ENCODE results near the gene OGA.
A peak's percentile ranks its signal among the peaks of the same experiment; 100 is the strongest.

The OGA gene

DNA sequence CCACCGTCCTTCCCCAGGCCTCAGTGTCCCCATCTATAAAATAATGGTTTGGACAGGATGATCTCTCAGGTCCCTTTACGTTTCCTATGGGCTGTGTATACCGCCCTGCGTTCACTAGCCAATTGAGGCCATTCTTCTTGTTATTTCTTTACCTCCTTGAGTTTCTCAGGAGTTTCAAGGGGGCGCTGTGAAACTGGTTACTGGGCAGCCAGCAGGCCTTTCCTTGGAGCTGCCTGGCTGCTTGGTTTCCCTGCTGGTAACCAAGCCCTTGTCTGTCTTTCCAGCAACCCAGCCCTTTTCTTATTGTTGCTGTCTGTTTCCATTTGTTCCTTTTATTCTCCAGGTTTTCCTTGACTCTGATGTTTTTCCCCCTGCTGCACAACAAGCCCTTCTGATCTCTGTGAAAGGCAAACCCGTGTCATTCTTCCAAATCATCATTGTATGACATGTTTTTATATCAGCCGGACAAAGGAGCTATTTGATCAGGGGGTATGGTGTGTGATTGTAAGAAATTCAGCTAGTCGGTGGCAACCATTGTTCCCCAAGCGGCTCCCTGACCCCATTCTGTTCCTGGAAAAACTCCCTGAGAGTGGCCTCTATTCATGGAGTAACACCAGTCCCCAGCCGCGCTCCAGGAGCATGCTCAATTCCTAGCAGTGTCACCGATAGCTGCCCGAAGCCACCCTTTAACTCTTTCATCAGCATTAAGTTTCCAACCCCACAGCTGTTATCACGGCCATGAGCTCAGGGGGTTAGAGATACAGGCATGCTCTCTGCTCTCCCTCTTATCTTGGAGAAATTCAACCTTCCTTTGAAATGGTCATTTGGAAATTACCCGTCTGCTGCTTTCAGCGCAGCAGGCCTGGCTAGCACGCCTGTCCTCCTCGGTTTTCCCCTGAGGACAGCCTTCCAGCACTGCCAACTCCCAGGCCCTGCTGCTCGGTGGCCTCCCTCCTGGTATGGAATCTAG, 68.9 kb downstream of the OGA start:
- TF ChIP-seq SP3 (tag by site-specific recombination; IDR thresholded peaks at IDR 0.05) (no peak), ZNF16 (tag by site-specific recombination; IDR thresholded peaks at IDR 0.05; ENCODE audit: low read depth) (no peak), ZNF223 (tag by site-specific recombination; IDR thresholded peaks at IDR 0.05) (no peak), ZNF2 (tag by site-specific recombination; IDR thresholded peaks at IDR 0.05) (0 out of 2 replicates have a peak, but pooled peaks have one; percentile 44), ZNF155 (tag by site-specific recombination; IDR thresholded peaks at IDR 0.05) (no peak), ZNF76 (tag by site-specific recombination; IDR thresholded peaks at IDR 0.05; ENCODE audit: borderline replicate concordance, low read depth) (no peak), ZNF677 (tag by site-specific recombination; IDR thresholded peaks at IDR 0.05) (no peak), ZFHX2 (tag by site-specific recombination; conservative IDR thresholded peaks at IDR 0.05) (no peak), HOXC10 (CRISPR knock-in tag; IDR thresholded peaks at IDR 0.05) (no peak)
- TF ChIP-seq, protein P1, sequence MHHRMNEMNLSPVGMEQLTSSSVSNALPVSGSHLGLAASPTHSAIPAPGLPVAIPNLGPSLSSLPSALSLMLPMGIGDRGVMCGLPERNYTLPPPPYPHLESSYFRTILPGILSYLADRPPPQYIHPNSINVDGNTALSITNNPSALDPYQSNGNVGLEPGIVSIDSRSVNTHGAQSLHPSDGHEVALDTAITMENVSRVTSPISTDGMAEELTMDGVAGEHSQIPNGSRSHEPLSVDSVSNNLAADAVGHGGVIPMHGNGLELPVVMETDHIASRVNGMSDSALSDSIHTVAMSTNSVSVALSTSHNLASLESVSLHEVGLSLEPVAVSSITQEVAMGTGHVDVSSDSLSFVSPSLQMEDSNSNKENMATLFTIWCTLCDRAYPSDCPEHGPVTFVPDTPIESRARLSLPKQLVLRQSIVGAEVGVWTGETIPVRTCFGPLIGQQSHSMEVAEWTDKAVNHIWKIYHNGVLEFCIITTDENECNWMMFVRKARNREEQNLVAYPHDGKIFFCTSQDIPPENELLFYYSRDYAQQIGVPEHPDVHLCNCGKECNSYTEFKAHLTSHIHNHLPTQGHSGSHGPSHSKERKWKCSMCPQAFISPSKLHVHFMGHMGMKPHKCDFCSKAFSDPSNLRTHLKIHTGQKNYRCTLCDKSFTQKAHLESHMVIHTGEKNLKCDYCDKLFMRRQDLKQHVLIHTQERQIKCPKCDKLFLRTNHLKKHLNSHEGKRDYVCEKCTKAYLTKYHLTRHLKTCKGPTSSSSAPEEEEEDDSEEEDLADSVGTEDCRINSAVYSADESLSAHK (tag by site-specific recombination; IDR thresholded peaks at IDR 0.05), result peak; percentile 68; the same call in 1 of the 2 replicates
- no peaks in the 10 kb centered on the region for H3K9me3 ChIP-seq (ENCODE audit: control insufficient read depth, insufficient read depth, low read depth, low read length)
- H3K4me3 ChIP-seq (ENCODE audit: low read depth, low read length), result no peak overlapping the region
- no peaks in the 10 kb centered on the region for H3K4me1 ChIP-seq (ENCODE audit: control insufficient read depth, insufficient read depth, low read length)
- H3K36me3 ChIP-seq (ENCODE audit: control insufficient read depth in 2 of 2, insufficient read depth in 1 of 2, low read length in 2 of 2), result no peaks in the 10 kb centered on the region
- H3K27ac ChIP-seq (ENCODE audit: extremely low read depth, low read depth, low read length), result no peak overlapping the region
- CTCF ChIA-PET, result interaction anchor here (0.5 to 1.7 kb wide), 6 partner anchors 10 to 132 kb away, joined by 3 to 4 read pairs (median 3); no protein-coding TSS in a partner anchor
- POLR2A ChIA-PET, result no interaction called here

DNA sequence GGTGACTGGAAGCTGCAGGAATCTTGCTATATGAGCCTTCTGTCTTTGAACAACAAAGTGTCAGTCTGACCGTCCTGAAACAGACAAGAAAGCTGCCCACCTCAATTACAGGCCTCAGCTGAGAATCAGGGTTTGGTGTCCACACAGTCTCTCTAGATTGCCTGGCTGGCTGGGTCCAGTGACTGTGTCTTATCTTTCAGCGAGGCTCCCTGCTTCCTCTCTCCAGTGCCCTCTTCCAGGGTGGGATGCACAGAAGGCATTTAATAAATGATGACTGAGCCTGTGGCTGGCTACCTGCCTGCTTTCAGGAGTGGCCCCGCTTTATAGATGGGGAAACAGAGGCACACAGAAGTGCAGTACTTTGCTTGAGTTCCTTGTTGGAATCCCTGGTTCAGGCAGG, 69.7 kb downstream of the OGA start:
- CTCF ChIA-PET, result interaction anchor here (0.7 to 1.7 kb wide), 2 partner anchors 33 to 653 kb away, joined by 4 to 5 read pairs; no protein-coding TSS in a partner anchor
- Histone ChIP-seq H3K9me3 (ENCODE audit: control insufficient read depth, insufficient read depth, low read depth, low read length) (no peaks in the 10 kb centered on the region), H3K4me3 (ENCODE audit: low read depth, low read length) (no peak overlapping the region), H3K27ac (ENCODE audit: extremely low read depth, low read depth, low read length) (no peak overlapping the region), H3K36me3 (ENCODE audit: control insufficient read depth in 2 of 2, insufficient read depth in 1 of 2, low read length in 2 of 2) (no peaks in the 10 kb centered on the region), H3K4me1 (ENCODE audit: control insufficient read depth, insufficient read depth, low read length) (no peaks in the 10 kb centered on the region; the same call in 1 of the 2 replicates)
- POLR2A ChIA-PET, result no interaction called here
- TF ChIP-seq ZNF155 (tag by site-specific recombination; IDR thresholded peaks at IDR 0.05) (no peak), SCRT2 (tag by site-specific recombination; IDR thresholded peaks at IDR 0.05) (no peak), ZNF221 (tag by site-specific recombination; IDR thresholded peaks at IDR 0.05; ENCODE audit: borderline replicate concordance) (no peak), ZBTB1 (tag by site-specific recombination; IDR thresholded peaks at IDR 0.05) (no peak), GLIS1 (tag by site-specific recombination; IDR thresholded peaks at IDR 0.05) (no peak), EGR2 (tag by site-specific recombination; IDR thresholded peaks at IDR 0.05; ENCODE audit: low read depth) (no peak)
- TF ChIP-seq, protein P2, sequence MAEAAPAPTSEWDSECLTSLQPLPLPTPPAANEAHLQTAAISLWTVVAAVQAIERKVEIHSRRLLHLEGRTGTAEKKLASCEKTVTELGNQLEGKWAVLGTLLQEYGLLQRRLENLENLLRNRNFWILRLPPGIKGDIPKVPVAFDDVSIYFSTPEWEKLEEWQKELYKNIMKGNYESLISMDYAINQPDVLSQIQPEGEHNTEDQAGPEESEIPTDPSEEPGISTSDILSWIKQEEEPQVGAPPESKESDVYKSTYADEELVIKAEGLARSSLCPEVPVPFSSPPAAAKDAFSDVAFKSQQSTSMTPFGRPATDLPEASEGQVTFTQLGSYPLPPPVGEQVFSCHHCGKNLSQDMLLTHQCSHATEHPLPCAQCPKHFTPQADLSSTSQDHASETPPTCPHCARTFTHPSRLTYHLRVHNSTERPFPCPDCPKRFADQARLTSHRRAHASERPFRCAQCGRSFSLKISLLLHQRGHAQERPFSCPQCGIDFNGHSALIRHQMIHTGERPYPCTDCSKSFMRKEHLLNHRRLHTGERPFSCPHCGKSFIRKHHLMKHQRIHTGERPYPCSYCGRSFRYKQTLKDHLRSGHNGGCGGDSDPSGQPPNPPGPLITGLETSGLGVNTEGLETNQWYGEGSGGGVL (tag by site-specific recombination; IDR thresholded peaks at IDR 0.05), result no peak
